GM19043 (cell line): ENCODE measurements around the gene IFITM2.
"Not testable (repeated sequence)": the region's sequence is repeated elsewhere in the genome, so short reads cannot be mapped to it uniquely, and the experiment has no call there.

ENCODE experiments used
- ATAC-seq: cut with Tn5 transposase; IDR thresholded peaks from one replicate; pipeline ENCODE4 v1.9.1; 2021; ENCODE audit warnings: low read depth; ENCODE audit not compliant: unreplicated experiment

The IFITM2 gene

DNA sequence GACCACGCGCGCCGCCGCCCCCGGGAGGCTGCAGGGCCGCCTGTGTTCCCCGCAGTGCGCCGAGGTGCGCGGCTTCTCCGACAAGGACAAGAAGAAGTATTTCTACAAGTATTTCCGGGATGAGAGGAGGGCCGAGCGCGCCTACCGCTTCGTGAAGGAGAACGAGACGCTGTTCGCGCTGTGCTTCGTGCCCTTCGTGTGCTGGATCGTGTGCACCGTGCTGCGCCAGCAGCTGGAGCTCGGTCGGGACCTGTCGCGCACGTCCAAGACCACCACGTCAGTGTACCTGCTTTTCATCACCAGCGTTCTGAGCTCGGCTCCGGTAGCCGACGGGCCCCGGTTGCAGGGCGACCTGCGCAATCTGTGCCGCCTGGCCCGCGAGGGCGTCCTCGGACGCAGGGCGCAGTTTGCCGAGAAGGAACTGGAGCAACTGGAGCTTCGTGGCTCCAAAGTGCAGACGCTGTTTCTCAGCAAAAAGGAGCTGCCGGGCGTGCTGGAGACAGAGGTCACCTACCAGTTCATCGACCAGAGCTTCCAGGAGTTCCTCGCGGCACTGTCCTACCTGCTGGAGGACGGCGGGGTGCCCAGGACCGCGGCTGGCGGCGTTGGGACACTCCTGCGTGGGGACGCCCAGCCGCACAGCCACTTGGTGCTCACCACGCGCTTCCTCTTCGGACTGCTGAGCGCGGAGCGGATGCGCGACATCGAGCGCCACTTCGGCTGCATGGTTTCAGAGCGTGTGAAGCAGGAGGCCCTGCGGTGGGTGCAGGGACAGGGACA is 26.7 kb upstream of the IFITM2 start:
- no peak for ATAC-seq

- ATAC-seq: no peak
These were observed 26.0 kb upstream of the IFITM2 start for GRCh38 chr11:281486-282161.

DNA sequence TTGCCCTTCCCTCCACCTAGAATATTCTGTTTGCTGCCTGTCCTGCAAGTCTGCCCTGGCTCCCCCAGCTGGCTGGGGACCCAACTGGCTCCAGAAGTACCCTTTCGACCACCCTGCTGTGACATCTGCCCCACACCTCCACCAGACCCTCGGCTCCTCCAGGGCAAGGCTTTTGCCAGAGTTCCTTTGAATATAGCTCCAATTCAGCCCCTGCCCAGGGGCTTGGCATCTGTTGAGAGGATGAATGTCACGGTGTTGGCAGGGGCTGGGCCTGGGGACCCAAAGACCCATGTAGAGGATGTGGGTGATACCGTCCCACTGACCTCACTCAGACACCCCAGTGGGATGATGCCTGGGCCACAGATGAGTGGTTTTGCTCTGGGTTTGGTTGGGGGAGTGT is 25.4 kb upstream of the IFITM2 start:
- no peak for ATAC-seq

DNA sequence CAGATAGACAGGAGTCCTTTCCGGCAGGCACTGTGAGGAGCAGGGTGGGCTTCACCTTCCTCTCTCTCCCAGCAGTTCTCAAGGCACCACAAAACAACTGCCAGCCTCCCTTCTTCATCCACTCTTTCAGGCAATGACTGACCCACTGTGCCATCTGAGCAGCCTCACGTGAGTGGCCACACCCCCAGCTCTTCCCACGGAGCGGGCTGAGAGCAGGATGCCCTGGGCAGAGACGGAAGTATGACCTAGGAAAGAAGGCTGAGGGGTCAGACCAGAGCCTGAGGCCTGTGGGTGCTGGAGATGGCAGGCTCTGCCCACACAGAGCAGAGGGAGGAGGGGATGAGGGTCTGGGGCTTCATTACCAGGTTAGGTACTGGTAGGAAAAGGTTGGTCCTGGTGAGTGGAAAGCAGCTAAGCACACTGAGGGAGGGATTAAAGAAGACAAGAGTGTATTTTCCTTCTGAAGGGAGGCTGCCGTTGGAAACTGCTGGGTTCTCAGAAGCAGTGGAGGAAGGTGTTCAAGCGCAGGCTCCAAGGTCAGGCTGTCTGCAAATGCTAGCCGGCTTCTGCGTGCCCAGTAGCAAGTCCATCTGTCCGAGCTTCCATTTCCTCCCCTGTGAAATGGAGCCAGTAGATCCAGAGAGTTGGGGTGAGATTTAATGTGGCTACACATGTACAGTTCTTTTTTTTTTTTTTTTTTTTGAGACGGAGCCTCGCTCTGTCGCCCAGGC is 24.8 kb upstream of the IFITM2 start:
- ATAC-seq: no peak

DNA sequence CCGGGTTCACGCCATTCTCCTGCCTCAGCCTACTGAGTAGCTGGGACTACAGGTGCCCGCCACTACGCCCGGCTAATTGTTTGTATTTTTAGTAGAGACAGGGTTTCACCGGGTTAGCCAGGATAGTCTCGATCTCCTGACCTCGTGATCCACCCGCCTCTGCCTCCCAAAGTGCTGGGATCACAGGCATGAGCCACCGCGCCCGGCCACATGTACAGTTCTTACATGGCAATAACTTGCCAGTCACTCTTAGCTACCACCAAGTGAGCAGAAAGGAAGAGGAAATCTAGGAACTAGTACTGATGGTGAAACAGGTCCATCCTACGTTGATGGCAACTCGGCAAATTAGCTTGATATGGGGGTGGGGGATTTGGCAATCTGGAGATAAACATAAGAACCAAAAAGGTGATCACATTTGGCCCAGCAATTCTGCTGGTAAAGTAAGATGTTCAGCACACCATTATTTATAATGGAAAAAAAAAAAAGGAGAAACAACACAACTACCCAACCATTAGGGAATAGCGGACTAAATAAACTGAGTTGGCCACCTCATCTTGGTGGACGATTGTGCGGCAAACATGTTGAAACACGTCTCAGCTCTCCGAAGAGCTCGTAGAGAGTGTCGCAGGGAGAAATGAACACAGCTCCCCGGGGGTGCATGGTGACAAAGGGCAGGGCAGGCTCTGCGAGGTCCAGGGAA is 24.1 kb upstream of the IFITM2 start:
- no peak for ATAC-seq

GRCh38 chr11:284105-285020 is 23.3 kb upstream of the IFITM2 start:
- ATAC-seq: no peak

- no peak for ATAC-seq
These were observed 22.4 kb upstream of the IFITM2 start for GRCh38 chr11:285021-285893.

DNA sequence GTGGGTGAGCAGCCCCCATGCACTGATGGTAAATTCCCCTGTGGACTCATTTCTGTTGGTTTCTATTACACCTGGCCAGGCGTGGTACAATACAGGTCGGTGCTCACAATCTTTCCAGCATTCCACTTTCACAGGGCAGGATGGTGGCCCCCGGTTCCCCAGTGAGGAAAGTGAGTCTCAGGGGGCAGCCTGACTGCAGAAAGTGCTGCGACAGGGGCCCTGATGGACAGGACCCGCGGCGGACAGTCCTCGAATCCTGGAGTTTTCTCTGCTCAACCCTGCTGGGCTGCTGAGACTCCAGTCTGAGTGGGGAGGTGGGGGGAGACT is 21.8 kb upstream of the IFITM2 start:
- ATAC-seq: no peak

DNA sequence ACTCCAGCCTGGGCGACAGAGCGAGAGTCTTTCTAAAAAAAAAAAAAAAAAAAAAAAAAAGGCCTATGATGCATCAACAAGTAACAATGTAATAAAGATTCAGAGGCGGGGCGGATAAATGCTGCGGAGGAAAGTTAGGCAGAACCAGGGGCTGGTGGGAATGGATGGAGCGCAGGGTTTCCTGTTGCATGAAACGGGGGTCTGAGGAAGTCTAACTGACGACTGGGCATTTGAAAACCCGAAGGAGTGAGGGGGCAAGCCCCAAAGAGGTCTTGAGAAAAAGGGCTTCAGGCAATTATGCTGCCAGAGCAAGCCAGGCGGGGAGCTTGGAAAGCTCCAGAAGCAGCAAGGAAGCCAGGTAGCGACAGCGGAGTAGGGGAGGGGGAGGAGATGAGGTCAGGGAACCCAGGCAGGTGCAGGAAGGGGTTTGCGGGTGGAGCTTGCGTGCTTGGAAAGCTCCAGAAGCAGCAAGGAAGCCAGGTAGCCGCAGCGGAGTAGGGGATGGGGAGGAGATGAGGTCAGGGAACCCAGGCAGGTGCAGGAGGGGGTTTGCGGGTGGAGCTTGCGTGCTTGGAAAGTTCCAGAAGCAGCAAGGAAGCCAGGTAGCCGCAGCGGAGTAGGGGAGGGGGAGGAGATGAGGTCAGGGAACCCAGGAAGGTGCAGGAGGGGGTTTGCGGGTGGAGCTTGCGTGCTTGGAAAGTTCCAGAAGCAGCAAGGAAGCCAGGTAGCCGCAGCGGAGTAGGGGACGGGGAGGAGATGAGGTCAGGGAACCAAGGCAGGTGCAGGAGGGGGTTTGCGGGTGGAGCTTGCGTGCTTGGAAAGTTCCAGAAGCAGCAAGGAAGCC is 20.4 kb upstream of the IFITM2 start:
- ATAC-seq: not testable (repeated sequence)

DNA sequence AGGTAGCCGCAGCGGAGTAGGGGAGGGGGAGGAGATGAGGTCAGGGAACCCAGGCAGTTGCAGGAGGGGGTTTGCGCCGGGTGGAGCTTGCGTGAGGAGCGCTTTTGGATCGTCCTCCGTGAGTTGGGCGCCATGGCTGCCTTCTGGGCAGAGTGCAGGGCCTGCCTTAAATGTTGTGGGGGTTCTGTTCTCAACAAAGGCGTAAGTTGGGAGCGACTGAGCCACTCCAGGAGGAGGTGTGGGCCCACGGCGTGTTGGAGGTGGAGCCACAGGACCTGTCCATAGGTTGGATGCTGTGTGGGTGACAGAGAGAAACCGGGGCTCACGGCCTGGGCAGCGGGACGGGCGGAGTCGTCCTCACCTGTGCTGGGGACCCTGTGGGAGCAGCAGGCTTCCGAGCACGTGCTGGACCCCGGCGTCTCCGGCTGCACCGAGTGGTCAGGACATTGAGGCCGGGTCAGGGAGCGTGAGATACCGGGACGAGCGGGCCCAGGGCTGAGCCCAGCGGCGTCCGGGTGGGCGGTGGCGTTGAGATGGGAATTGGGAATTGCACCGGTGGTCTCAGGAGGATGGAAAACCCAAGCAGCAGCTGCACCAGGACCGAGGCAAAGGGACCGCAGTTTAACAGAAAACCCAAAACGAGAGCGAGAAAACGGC is 19.7 kb upstream of the IFITM2 start:
- ATAC-seq: no peak

GRCh38 chr11:288478-289397 is 18.9 kb upstream of the IFITM2 start, which contains the start of gene PGGHG:
Gene PGGHG (plus strand): TSS chr11:289126. CDS start chr11:289817, 691 bp downstream.
- peak; percentile 53 for ATAC-seq

- no peak for ATAC-seq
These were observed 18.3 kb upstream of the IFITM2 start for GRCh38 chr11:289398-289711.

GRCh38 chr11:289712-290620 is 17.6 kb upstream of the IFITM2 start:
- ATAC-seq: no peak

GRCh38 chr11:290621-291231 is 16.9 kb upstream of the IFITM2 start:
- ATAC-seq: no peak
